ENCODE data around the gene PPP1R7. TPM values are rescaled to one million over a fixed set of nuclear protein-coding genes. Genes with fewer than 3 reads are reported as not detected.

Gene PPP1R7
- total and polyA plus RNA-seq, 2 experiments from 2014 or later = 53.1 to 107 TPM

- Histone ChIP-seq H3K9ac (no peak overlapping the region), H3K4me3 (no peak overlapping the region), H3K36me3 (ENCODE audit: low read depth) (peaks cover 55% of the 10 kb centered on the region), H3K27ac (no peak overlapping the region), H3K9me2 (ENCODE audit: insufficient read depth) (no peaks in the 10 kb centered on the region), H4K20me1 (ENCODE audit: insufficient read depth) (no peaks in the 10 kb centered on the region), H2AFZ (no peak overlapping the region), H3K79me2 (ENCODE audit: insufficient read depth) (peaks cover 48% of the 10 kb centered on the region), H3K4me2 (ENCODE audit: unreplicated experiment) (no peak overlapping the region), H3K27me3 (replicated peaks; ENCODE audit: insufficient read depth) (no peaks in the 10 kb centered on the region), H3F3A (ENCODE audit: insufficient read depth) (peaks cover 73% of the 10 kb centered on the region), H3K9me3 (ENCODE audit: low read depth) (no peaks in the 10 kb centered on the region), H3K4me1 (ENCODE audit: insufficient read depth) (peaks cover 11% of the 10 kb centered on the region)
- no peak for DNase-seq
- in situ Hi-C loops (cut with MboI) = no loop called here
- TF ChIP-seq EZH2phosphoT487 (IDR thresholded peaks at IDR 0.05; ENCODE audit: insufficient read depth, low read depth) = no peak
- no peak for TF ChIP-seq EZH2 (IDR thresholded peaks at IDR 0.05; ENCODE audit: insufficient read depth, poor library complexity, severe bottlenecking)
- 85 to 86% methylated on average over 20 of the region's 20 CpGs for WGBS, 2 experiments (ENCODE audit: low coverage in 1 of 2, low lambda C conversion rate in 2 of 2, missing lambda C conversion rate in 2 of 2)
These were observed 78.7 kb downstream of the PPP1R7 start for GRCh38 chr2:241228860-241229516.

GRCh38 chr2:241229563-241230401, 79.5 kb downstream of the PPP1R7 start:
- TF ChIP-seq EZH2 (IDR thresholded peaks at IDR 0.05; ENCODE audit: insufficient read depth, poor library complexity, severe bottlenecking) (no peak), EZH2phosphoT487 (IDR thresholded peaks at IDR 0.05; ENCODE audit: insufficient read depth, low read depth) (no peak)
- no peaks in the 10 kb centered on the region for H4K20me1 ChIP-seq (ENCODE audit: insufficient read depth)

GRCh38 chr2:241230435-241230834, 80.2 kb downstream of the PPP1R7 start:
- WGBS, 2 experiments (ENCODE audit: low coverage in 1 of 2, low lambda C conversion rate in 2 of 2, missing lambda C conversion rate in 2 of 2) = 93 to 96% methylated on average over 19 of the region's 19 CpGs

More at GRCh38 chr2:241229563-241230401, 79.5 kb downstream of the PPP1R7 start:
- peaks cover 56% of the 10 kb centered on the region for H3K79me2 ChIP-seq (ENCODE audit: insufficient read depth)
- H3K4me2 ChIP-seq (ENCODE audit: unreplicated experiment) = no peak overlapping the region
- H3K9me3 ChIP-seq (ENCODE audit: low read depth) = no peaks in the 10 kb centered on the region
- H3K9ac ChIP-seq = no peak overlapping the region
- H3K9me2 ChIP-seq (ENCODE audit: insufficient read depth) = no peaks in the 10 kb centered on the region
- DNase-seq = no peak
- H2AFZ ChIP-seq = no peak overlapping the region
- H3K27ac ChIP-seq = no peak overlapping the region
- in situ Hi-C loops (cut with MboI) = no loop called here
- peaks cover 3% of the 10 kb centered on the region; the same call in 1 of the 2 replicates for H3K4me1 ChIP-seq (ENCODE audit: insufficient read depth)
- H3K4me3 ChIP-seq = no peak overlapping the region
- H3F3A ChIP-seq (ENCODE audit: insufficient read depth) = peaks cover 77% of the 10 kb centered on the region
- H3K36me3 ChIP-seq (ENCODE audit: low read depth) = peaks cover 63% of the 10 kb centered on the region
- WGBS, 2 experiments (ENCODE audit: low coverage in 1 of 2, low lambda C conversion rate in 2 of 2, missing lambda C conversion rate in 2 of 2) = 89 to 91% methylated on average over 27 to 29 of the region's 29 CpGs
- H3K27me3 ChIP-seq (replicated peaks; ENCODE audit: insufficient read depth) = no peaks in the 10 kb centered on the region

GRCh38 chr2:241232736-241233575, 82.7 kb downstream of the PPP1R7 start:
- Histone ChIP-seq H3K9ac (no peak overlapping the region), H3K9me3 (ENCODE audit: low read depth) (no peaks in the 10 kb centered on the region), H2AFZ (no peak overlapping the region), H3K27me3 (replicated peaks; ENCODE audit: insufficient read depth) (no peaks in the 10 kb centered on the region), H3K4me3 (no peak overlapping the region), H3F3A (ENCODE audit: insufficient read depth) (peaks cover 84% of the 10 kb centered on the region), H3K79me2 (ENCODE audit: insufficient read depth) (peaks cover 78% of the 10 kb centered on the region), H3K4me1 (ENCODE audit: insufficient read depth) (no peaks in the 10 kb centered on the region), H3K36me3 (ENCODE audit: low read depth) (peaks cover 81% of the 10 kb centered on the region), H4K20me1 (ENCODE audit: insufficient read depth) (no peaks in the 10 kb centered on the region; the same call in 1 of the 2 replicates), H3K27ac (no peak overlapping the region), H3K4me2 (ENCODE audit: unreplicated experiment) (no peak overlapping the region), H3K9me2 (ENCODE audit: insufficient read depth) (no peaks in the 10 kb centered on the region)
- WGBS, 2 experiments (ENCODE audit: low coverage in 1 of 2, low lambda C conversion rate in 2 of 2, missing lambda C conversion rate in 2 of 2) = 75 to 91% methylated on average over 9 to 13 of the region's 13 CpGs
- in situ Hi-C loops (cut with MboI) = no loop called here
- DNase-seq = no peak
- TF ChIP-seq EZH2 (IDR thresholded peaks at IDR 0.05; ENCODE audit: insufficient read depth, poor library complexity, severe bottlenecking) = no peak
- TF ChIP-seq EZH2phosphoT487 (IDR thresholded peaks at IDR 0.05; ENCODE audit: insufficient read depth, low read depth) = no peak

More at GRCh38 chr2:241230435-241230834, 80.2 kb downstream of the PPP1R7 start:
- Histone ChIP-seq H3K4me2 (ENCODE audit: unreplicated experiment) (no peak overlapping the region), H3K4me3 (no peak overlapping the region), H3K4me1 (ENCODE audit: insufficient read depth) (no peaks in the 10 kb centered on the region), H2AFZ (no peak overlapping the region), H3K9ac (no peak overlapping the region), H3K27me3 (replicated peaks; ENCODE audit: insufficient read depth) (no peaks in the 10 kb centered on the region), H4K20me1 (ENCODE audit: insufficient read depth) (no peaks in the 10 kb centered on the region), H3K79me2 (ENCODE audit: insufficient read depth) (peaks cover 62% of the 10 kb centered on the region), H3K27ac (no peak overlapping the region), H3K9me3 (ENCODE audit: low read depth) (no peaks in the 10 kb centered on the region), H3F3A (ENCODE audit: insufficient read depth) (peaks cover 75% of the 10 kb centered on the region), H3K9me2 (ENCODE audit: insufficient read depth) (no peaks in the 10 kb centered on the region), H3K36me3 (ENCODE audit: low read depth) (peaks cover 67% of the 10 kb centered on the region)
- no peak for DNase-seq
- in situ Hi-C loops (cut with MboI) = no loop called here
- TF ChIP-seq EZH2phosphoT487 (IDR thresholded peaks at IDR 0.05; ENCODE audit: insufficient read depth, low read depth) (no peak), EZH2 (IDR thresholded peaks at IDR 0.05; ENCODE audit: insufficient read depth, poor library complexity, severe bottlenecking) (no peak)

Small RNAs within 50 kb of the gene (small RNA-seq; reads per million reads assigned to genes)
- gene AC005237.2 (ENCODE audit: low read depth, low replicate concordance) = not detected

Other genes starting within 250 kb of the PPP1R7 start
- gene CROCC2, start 244.1 kb upstream of the PPP1R7 start, total RNA-seq (2014; rRNA removed; shearing (Covaris generic)) = under 0.01 and 2.4 TPM in 2 replicates
- not detected in 2 replicates for gene CROCC2, start 244.1 kb upstream of the PPP1R7 start, polyA plus RNA-seq (2016; fragmentation: Nextera tagmentation; extraction: Ambion mirVana)
- gene SNED1, start 151.8 kb upstream of the PPP1R7 start, total RNA-seq (2014; rRNA removed; shearing (Covaris generic)) = 29.4 and 36.2 TPM in 2 replicates
- gene SNED1, start 151.8 kb upstream of the PPP1R7 start, polyA plus RNA-seq (2016; fragmentation: Nextera tagmentation; extraction: Ambion mirVana) = 6.1 and 7.7 TPM in 2 replicates
- 21.0 and 39.8 TPM in 2 replicates for gene MTERF4, start 48.2 kb upstream of the PPP1R7 start, total RNA-seq (2014; rRNA removed; shearing (Covaris generic))
- gene MTERF4, start 48.2 kb upstream of the PPP1R7 start, polyA plus RNA-seq (2016; fragmentation: Nextera tagmentation; extraction: Ambion mirVana) = 15.1 and 15.8 TPM in 2 replicates
- gene PASK, start 995 bp upstream of the PPP1R7 start, total RNA-seq (2014; rRNA removed; shearing (Covaris generic)) = 0.38 and 2.1 TPM in 2 replicates
- 0.56 and 0.91 TPM in 2 replicates for gene PASK, start 995 bp upstream of the PPP1R7 start, polyA plus RNA-seq (2016; fragmentation: Nextera tagmentation; extraction: Ambion mirVana)
- gene ANO7, start 38.2 kb downstream of the PPP1R7 start, total RNA-seq (2014; rRNA removed; shearing (Covaris generic)) = 0.22 and 0.38 TPM in 2 replicates
- gene ANO7, start 38.2 kb downstream of the PPP1R7 start, polyA plus RNA-seq (2016; fragmentation: Nextera tagmentation; extraction: Ambion mirVana) = 2.6 TPM in 2 replicates
- gene HDLBP, start 165.2 kb downstream of the PPP1R7 start, total RNA-seq (2014; rRNA removed; shearing (Covaris generic)) = 707 and 711 TPM in 2 replicates
- gene HDLBP, start 165.2 kb downstream of the PPP1R7 start, polyA plus RNA-seq (2016; fragmentation: Nextera tagmentation; extraction: Ambion mirVana) = 602 and 613 TPM in 2 replicates
- 480 and 499 TPM in 2 replicates for gene SEPTIN2, start 165.5 kb downstream of the PPP1R7 start, total RNA-seq (2014; rRNA removed; shearing (Covaris generic))
- 512 and 518 TPM in 2 replicates for gene SEPTIN2, start 165.5 kb downstream of the PPP1R7 start, polyA plus RNA-seq (2016; fragmentation: Nextera tagmentation; extraction: Ambion mirVana)
- 39.0 and 45.9 TPM in 2 replicates for gene FARP2, start 205.8 kb downstream of the PPP1R7 start, total RNA-seq (2014; rRNA removed; shearing (Covaris generic))
- gene FARP2, start 205.8 kb downstream of the PPP1R7 start, polyA plus RNA-seq (2016; fragmentation: Nextera tagmentation; extraction: Ambion mirVana) = 30.9 and 39.7 TPM in 2 replicates

Data from GM23248 (cell line).